Measurements from ENCODE around the gene CLDN6. TPM values are rescaled to one million over a fixed set of nuclear protein-coding genes. Genes with fewer than 3 reads are reported as not detected.

The CLDN6 gene
- total and polyA plus RNA-seq, 9 of the 15 experiments (the other 6 are each of a cell fraction or from before 2014, with no cell fraction given) = 0.22 to 0.75 (median 0.38) TPM; not detected in 3

DNA sequence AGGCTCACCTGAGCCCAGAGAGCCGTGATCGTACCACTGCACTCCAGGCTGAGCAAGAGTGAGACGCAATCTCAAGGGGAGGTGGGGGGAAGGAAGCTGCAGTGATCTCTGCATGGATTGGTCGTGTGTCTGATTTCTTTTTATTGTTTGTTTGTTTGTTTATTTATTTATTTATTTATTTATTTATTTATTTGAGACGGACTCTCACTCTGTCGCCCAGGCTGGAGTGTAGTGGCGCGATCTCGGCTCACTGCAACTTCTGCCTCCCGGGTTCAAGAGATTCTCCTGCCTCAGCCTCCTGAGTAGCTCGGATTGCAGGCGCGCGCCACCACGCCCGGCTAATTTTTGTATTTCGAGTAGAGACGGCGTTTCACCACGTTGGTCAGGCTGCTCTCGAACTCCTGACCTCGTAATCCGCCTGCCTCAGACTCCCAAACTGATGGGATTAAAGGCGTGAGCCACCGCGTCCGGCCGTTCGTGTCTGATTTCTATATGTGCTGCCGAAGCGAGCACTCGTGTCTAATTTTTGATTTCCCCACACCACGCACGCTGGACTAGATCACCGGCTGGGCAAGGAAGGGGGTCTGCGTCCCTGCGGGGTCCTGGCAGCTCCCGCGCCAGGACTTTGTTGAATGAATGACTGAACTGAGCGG is 1.7 kb upstream of the CLDN6 start (continued):
- TF ChIP-seq, protein P1, sequence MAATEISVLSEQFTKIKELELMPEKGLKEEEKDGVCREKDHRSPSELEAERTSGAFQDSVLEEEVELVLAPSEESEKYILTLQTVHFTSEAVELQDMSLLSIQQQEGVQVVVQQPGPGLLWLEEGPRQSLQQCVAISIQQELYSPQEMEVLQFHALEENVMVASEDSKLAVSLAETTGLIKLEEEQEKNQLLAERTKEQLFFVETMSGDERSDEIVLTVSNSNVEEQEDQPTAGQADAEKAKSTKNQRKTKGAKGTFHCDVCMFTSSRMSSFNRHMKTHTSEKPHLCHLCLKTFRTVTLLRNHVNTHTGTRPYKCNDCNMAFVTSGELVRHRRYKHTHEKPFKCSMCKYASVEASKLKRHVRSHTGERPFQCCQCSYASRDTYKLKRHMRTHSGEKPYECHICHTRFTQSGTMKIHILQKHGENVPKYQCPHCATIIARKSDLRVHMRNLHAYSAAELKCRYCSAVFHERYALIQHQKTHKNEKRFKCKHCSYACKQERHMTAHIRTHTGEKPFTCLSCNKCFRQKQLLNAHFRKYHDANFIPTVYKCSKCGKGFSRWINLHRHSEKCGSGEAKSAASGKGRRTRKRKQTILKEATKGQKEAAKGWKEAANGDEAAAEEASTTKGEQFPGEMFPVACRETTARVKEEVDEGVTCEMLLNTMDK (IDR thresholded peaks at IDR 0.05; ENCODE audit: borderline replicate concordance, insufficient read depth, low read depth, low read length, poor library complexity, severe bottlenecking) = no peak
- 0 out of 4 replicates have a peak, but pooled peaks of 1 of the 2 experiments have one; percentile 12 for TF ChIP-seq TRIM24 (IDR thresholded peaks at IDR 0.05)
- TF ChIP-seq, protein P2, sequence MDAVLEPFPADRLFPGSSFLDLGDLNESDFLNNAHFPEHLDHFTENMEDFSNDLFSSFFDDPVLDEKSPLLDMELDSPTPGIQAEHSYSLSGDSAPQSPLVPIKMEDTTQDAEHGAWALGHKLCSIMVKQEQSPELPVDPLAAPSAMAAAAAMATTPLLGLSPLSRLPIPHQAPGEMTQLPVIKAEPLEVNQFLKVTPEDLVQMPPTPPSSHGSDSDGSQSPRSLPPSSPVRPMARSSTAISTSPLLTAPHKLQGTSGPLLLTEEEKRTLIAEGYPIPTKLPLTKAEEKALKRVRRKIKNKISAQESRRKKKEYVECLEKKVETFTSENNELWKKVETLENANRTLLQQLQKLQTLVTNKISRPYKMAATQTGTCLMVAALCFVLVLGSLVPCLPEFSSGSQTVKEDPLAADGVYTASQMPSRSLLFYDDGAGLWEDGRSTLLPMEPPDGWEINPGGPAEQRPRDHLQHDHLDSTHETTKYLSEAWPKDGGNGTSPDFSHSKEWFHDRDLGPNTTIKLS (IDR thresholded peaks at IDR 0.05; ENCODE audit: borderline replicate concordance, low read depth) = 0 out of 2 replicates have a peak, but pooled peaks have one; percentile 13
- no peak for TF ChIP-seq EHMT2 (IDR thresholded peaks at IDR 0.05)
- no peak for TF ChIP-seq MTF1 (CRISPR knock-in tag; IDR thresholded peaks at IDR 0.05; ENCODE audit: borderline replicate concordance)
- TF ChIP-seq SAP30 (IDR thresholded peaks at IDR 0.05; ENCODE audit: borderline replicate concordance, insufficient read depth, low read depth, low read length, poor library complexity, severe bottlenecking) = peak; percentile 39
- TF ChIP-seq, protein P3, sequence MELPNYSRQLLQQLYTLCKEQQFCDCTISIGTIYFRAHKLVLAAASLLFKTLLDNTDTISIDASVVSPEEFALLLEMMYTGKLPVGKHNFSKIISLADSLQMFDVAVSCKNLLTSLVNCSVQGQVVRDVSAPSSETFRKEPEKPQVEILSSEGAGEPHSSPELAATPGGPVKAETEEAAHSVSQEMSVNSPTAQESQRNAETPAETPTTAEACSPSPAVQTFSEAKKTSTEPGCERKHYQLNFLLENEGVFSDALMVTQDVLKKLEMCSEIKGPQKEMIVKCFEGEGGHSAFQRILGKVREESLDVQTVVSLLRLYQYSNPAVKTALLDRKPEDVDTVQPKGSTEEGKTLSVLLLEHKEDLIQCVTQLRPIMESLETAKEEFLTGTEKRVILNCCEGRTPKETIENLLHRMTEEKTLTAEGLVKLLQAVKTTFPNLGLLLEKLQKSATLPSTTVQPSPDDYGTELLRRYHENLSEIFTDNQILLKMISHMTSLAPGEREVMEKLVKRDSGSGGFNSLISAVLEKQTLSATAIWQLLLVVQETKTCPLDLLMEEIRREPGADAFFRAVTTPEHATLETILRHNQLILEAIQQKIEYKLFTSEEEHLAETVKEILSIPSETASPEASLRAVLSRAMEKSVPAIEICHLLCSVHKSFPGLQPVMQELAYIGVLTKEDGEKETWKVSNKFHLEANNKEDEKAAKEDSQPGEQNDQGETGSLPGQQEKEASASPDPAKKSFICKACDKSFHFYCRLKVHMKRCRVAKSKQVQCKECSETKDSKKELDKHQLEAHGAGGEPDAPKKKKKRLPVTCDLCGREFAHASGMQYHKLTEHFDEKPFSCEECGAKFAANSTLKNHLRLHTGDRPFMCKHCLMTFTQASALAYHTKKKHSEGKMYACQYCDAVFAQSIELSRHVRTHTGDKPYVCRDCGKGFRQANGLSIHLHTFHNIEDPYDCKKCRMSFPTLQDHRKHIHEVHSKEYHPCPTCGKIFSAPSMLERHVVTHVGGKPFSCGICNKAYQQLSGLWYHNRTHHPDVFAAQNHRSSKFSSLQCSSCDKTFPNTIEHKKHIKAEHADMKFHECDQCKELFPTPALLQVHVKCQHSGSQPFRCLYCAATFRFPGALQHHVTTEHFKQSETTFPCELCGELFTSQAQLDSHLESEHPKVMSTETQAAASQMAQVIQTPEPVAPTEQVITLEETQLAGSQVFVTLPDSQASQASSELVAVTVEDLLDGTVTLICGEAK (IDR thresholded peaks at IDR 0.05) = no peak
- TF ChIP-seq, protein P3 (CRISPR knock-in tag; IDR thresholded peaks at IDR 0.05) = no peak
- no peak for TF ChIP-seq KDM4B (IDR thresholded peaks at IDR 0.05; ENCODE audit: borderline replicate concordance in 2 of 2, low read depth in 1 of 2)
- TF ChIP-seq HNRNPK (IDR thresholded peaks at IDR 0.05; ENCODE audit: low read depth, low read length, poor library complexity, severe bottlenecking) = no peak

All from K562 (cell line).